Karpas-422 (cell line): ENCODE data around the gene TOM1L1. TPM values are rescaled to one million over a fixed set of nuclear protein-coding genes. Genes with fewer than 3 reads are reported as not detected.

ENCODE experiments used
- DNase-seq: peaks from one replicate; pipeline ENCODE4 v3.0.0-alpha.2; 2015
- H2AFZ ChIP-seq: fragments of 200-600 bp; sonication (generic); 2 replicates; pipeline ENCODE4 v1.6.1; 2014; ENCODE audit warnings: antibody characterized with exemption, low read length, mixed read lengths
- H3K27ac ChIP-seq: fragments of 200-600 bp; sonication (generic); 2 replicates; pipeline ENCODE4 v1.5.1; 2014; ENCODE audit warnings: mild to moderate bottlenecking, low read length, moderate library complexity
- H3K27me3 ChIP-seq: fragments of 200-600 bp; sonication (generic); 2 replicates; pipeline ENCODE4 v1.6.1; 2014; ENCODE audit warnings: low read length, mixed read lengths
- H3K36me3 ChIP-seq: fragments of 200-600 bp; sonication (generic); 2 replicates; pipeline ENCODE4 v1.6.1; 2014; ENCODE audit warnings: low read length, mixed read lengths; ENCODE audit not compliant: insufficient read depth
- H3K4me1 ChIP-seq: fragments of 200-600 bp; sonication (generic); 2 replicates; pipeline ENCODE4 v1.6.1; 2014; ENCODE audit warnings: mild to moderate bottlenecking, low read length, mixed read lengths
- H3K4me2 ChIP-seq: fragments of 200-600 bp; sonication (generic); 2 replicates; pipeline ENCODE4 v1.6.1; 2014; ENCODE audit warnings: low read length, low read depth, mild to moderate bottlenecking; ENCODE audit not compliant: poor library complexity, severe bottlenecking
- H3K4me3 ChIP-seq: fragments of 200-600 bp; sonication (generic); 2 replicates; pipeline ENCODE4 v1.5.1; 2014; ENCODE audit warnings: mild to moderate bottlenecking, antibody characterized with exemption, low read length, mixed read lengths
- H3K79me2 ChIP-seq: fragments of 200-600 bp; sonication (generic); 2 replicates; pipeline ENCODE4 v1.6.1; 2014; ENCODE audit warnings: mild to moderate bottlenecking, low read length, mixed read lengths
- H3K9ac ChIP-seq: fragments of 200-600 bp; sonication (generic); 2 replicates; pipeline ENCODE4 v1.6.0; 2014; ENCODE audit warnings: low read length
- H3K9me2 ChIP-seq: fragments of 200-600 bp; sonication (generic), shearing (Covaris generic); replicated peaks from 2 replicates; pipeline ENCODE4 v1.6.0; 2014; ENCODE audit warnings: mild to moderate bottlenecking, low read length, moderate library complexity; ENCODE audit not compliant: insufficient read depth
- H3K9me3 ChIP-seq: fragments of 300-700, 200-600 bp; sonication (generic); 2 replicates; pipeline ENCODE4 v1.6.1; 2014; ENCODE audit warnings: low read length, mixed read lengths
- H4K20me1 ChIP-seq: fragments of 200-600 bp; sonication (generic); 2 replicates; pipeline ENCODE4 v1.6.1; 2014; ENCODE audit warnings: mild to moderate bottlenecking, antibody characterized with exemption, low read length, low read depth; ENCODE audit not compliant: insufficient read depth
- total RNA-seq: library from RNA; depleted of rRNA; stranded (reverse); fragments of >200 nt; shearing (Covaris generic); gene quantifications from 2 replicates; pipeline ENCODE4 v1.2.3, GENCODE V29; 2014; ENCODE audit warnings: low replicate concordance

TOM1L1 gene
- total RNA-seq, 1 experiment from 2014 or later: not detected

DNA sequence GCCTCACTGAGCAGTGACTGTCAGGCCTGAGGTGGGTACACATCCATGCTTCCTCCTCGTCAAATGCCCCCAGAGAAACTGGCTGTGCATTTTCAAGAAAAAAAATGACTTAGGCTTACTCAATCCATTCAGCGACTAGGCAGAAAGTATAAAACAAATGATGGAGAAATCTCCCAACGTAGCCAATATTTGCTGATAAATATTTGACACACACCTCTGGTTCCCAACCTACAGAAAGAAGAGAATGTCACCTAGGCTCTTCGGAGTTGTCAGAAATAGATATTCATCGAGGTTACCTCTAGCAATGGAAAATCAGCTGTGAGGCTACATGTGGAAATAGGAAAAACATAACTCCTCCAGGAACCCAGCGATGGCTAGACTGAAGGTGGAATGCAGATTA lies 12.4 kb upstream of the TOM1L1 start:
- Histone ChIP-seq H2AFZ (no peak overlapping the region), H3K27me3 (no peaks in the 10 kb centered on the region), H3K9ac (no peak overlapping the region), H3K4me3 (no peak overlapping the region), H3K79me2 (no peaks in the 10 kb centered on the region), H3K9me2 (no peaks in the 10 kb centered on the region), H3K9me3 (no peaks in the 10 kb centered on the region), H4K20me1 (no peaks in the 10 kb centered on the region), H3K27ac (no peak overlapping the region), H3K36me3 (no peaks in the 10 kb centered on the region), H3K4me2 (no peak overlapping the region), H3K4me1 (no peaks in the 10 kb centered on the region)
- no peak for DNase-seq

DNA sequence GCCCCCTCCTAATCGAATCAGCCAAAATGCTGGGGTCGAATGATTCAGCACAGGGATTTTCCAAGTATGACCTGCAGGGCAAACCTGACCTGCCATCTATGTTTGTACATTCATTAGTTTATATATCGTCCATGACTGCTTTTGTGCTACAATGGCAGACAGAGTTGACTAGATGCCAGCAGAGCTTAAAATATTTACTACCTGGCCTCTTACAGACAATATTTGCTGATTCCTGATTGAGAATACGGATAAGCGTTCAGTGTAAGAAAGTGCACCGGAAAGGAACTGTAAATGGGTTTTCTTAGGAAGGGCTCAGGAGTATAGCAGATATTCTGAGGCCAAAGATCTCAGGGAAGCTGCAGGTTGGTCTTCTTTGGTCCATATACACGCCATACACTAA lies 11.7 kb upstream of the TOM1L1 start:
- Histone ChIP-seq H3K9me2 (no peaks in the 10 kb centered on the region), H3K4me2 (no peak overlapping the region), H4K20me1 (no peaks in the 10 kb centered on the region), H3K36me3 (no peaks in the 10 kb centered on the region), H3K9me3 (no peaks in the 10 kb centered on the region), H3K9ac (no peak overlapping the region), H3K4me3 (no peak overlapping the region), H3K27ac (no peak overlapping the region), H3K79me2 (no peaks in the 10 kb centered on the region), H3K4me1 (no peaks in the 10 kb centered on the region), H2AFZ (no peak overlapping the region), H3K27me3 (no peaks in the 10 kb centered on the region)
- DNase-seq: no peak

DNA sequence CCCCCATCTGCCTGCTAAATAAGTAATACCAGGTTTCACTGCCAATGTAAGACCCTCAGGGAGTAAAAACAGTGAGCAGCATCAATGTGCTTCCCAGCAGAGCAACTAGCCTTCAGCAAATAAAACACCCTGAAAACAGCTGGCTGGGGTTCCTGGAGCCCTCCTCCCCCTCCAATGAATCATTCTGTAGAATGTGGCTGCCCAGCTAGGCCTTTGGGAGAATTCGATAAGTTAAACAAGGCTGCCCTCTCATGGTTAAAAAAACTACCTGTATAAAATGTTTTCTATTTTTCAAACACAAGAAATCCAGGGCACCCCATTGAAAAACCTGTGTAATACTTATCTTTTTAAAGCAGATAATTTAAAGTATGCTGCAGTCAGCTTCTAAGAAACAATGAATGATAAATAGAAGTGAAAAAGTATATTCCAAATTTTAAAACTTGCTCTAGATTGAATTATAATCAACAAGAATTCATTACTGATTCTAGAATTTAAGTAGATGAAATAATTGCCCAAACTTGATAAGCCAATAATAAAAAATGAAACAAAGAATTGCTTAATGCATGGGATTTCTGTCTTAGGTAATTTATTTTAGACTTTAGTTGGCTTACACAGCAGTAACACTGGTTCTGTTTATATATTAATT lies 9.4 kb upstream of the TOM1L1 start:
- H3K79me2 ChIP-seq: no peaks in the 10 kb centered on the region
- DNase-seq: peak; percentile 80

DNA sequence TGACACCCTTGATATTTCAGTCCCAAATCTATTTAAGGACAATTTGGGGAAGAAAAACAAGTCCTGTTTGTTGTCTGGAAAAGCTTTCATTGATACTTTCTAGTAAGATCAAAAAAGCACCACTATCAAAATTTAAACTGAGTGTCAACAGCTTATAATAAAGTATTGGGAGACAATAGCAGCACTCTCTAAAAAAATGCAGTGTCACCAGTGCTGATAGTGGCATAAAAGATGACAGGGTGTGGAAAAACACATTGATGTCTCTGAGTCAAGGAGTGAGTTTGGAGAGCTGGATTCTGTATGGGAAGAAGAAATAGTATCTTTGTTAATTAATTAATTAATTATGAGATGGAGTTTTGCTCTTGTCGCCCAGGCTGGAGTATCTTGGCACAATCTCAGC lies 8.3 kb upstream of the TOM1L1 start:
- no peaks in the 10 kb centered on the region for H3K79me2 ChIP-seq
- no peaks in the 10 kb centered on the region for H3K27me3 ChIP-seq
- DNase-seq: no peak

More for the DNA sequence above, 9.4 kb upstream of the TOM1L1 start:
- Histone ChIP-seq H3K9ac (no peak overlapping the region), H3K36me3 (no peaks in the 10 kb centered on the region), H4K20me1 (no peaks in the 10 kb centered on the region), H3K4me1 (no peaks in the 10 kb centered on the region), H3K9me3 (no peaks in the 10 kb centered on the region), H3K9me2 (no peaks in the 10 kb centered on the region), H3K27ac (no peak overlapping the region), H3K4me2 (no peak overlapping the region), H3K27me3 (no peaks in the 10 kb centered on the region), H3K4me3 (no peak overlapping the region), H2AFZ (no peak overlapping the region)

DNA sequence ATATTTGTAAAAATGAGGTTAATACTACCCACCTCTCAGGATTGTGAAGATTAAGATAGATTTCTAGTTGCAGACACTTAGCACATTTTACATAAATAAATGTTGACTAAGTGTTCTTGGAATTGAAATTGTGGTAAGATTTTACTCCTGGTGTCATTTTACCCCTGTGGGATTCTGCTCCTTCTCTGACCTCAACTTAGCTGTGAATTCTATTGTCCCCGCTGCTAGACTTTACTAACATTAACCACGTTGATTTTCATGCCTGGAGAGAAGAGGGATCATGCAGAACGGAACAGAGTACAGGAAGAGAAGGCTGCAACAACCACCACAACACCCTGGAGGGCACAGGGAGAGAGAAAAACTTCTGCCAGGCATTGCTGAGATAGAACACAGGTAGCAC lies 2.1 kb upstream of the TOM1L1 start:
- H3K4me2 ChIP-seq: no peak overlapping the region

More for the DNA sequence above, 8.3 kb upstream of the TOM1L1 start:
- Histone ChIP-seq H2AFZ (no peak overlapping the region), H3K9me2 (no peaks in the 10 kb centered on the region), H3K4me2 (no peak overlapping the region), H3K9me3 (no peaks in the 10 kb centered on the region), H3K9ac (no peak overlapping the region), H3K4me3 (no peak overlapping the region), H3K36me3 (no peaks in the 10 kb centered on the region), H4K20me1 (no peaks in the 10 kb centered on the region), H3K27ac (no peak overlapping the region), H3K4me1 (no peaks in the 10 kb centered on the region)

DNA sequence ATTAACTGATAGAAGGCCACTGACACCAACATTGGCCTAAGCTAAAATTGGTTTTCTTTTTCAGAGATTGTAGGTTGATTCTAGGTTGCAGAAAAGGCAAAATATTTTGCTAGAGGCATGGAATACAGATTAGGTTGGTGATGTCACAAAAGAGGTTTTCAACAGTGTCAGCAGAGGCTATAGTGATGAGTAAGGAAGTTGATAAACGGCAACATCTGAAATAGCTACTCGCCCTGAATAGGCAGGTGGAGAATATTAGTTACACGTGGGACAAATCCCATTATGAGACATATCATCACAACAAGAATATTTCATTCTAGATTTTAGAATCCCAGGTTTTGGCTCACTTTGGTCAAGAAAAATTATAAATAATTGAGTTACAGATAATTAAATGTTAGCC lies 1.5 kb upstream of the TOM1L1 start:
- H3K27ac ChIP-seq: no peak overlapping the region
- no peaks in the 10 kb centered on the region for H3K4me1 ChIP-seq
- H3K9me3 ChIP-seq: no peaks in the 10 kb centered on the region
- H4K20me1 ChIP-seq: no peaks in the 10 kb centered on the region
- no peaks in the 10 kb centered on the region for H3K9me2 ChIP-seq
- no peaks in the 10 kb centered on the region for H3K79me2 ChIP-seq
- no peak overlapping the region for H3K9ac ChIP-seq
- H3K4me2 ChIP-seq: no peak overlapping the region
- H3K4me3 ChIP-seq: no peak overlapping the region
- DNase-seq: no peak
- H3K27me3 ChIP-seq: no peaks in the 10 kb centered on the region
- no peaks in the 10 kb centered on the region for H3K36me3 ChIP-seq
- no peak overlapping the region for H2AFZ ChIP-seq

More for the DNA sequence above, 2.1 kb upstream of the TOM1L1 start:
- Histone ChIP-seq H3K4me3 (no peak overlapping the region), H3K27me3 (no peaks in the 10 kb centered on the region), H3K27ac (no peak overlapping the region), H3K79me2 (no peaks in the 10 kb centered on the region), H3K4me1 (no peaks in the 10 kb centered on the region), H3K36me3 (no peaks in the 10 kb centered on the region), H3K9ac (no peak overlapping the region), H2AFZ (no peak overlapping the region), H4K20me1 (no peaks in the 10 kb centered on the region), H3K9me3 (no peaks in the 10 kb centered on the region), H3K9me2 (no peaks in the 10 kb centered on the region)
- DNase-seq: no peak

DNA sequence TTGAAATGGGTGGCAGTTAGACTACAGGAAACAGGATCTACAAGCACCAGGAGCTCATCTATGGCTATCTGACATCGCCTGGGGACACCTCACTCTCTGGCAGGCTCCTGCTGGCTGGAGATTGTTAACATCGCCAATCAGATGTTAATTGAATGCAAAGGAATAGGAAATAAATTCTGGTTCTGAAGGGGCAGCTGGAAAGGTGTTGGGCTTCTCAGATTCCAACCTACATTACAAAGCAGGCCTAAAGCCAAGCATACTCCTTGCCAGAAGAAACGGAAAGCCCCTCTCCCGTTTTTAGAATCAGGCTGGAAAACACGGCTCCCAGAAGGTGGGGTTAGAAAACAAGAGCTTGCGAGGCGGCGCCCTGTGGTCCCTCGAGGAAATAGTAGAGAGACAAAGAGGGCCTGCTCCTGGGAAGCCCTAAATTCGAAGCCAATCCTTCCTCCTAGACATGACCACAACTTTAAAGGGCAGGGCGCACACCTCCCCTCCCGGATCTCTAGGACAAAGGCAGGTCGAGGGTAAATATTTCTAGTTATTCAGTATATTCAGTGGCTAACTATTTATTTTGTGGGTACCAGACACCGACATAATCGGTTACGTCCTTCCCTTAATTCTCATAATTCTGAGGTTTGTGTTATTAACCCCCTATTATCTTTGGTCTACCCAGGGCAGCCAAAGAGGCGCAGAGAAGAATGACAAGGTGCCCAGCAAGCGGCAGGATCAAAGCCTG lies 763 bp upstream of the TOM1L1 start:
- Histone ChIP-seq H3K4me1 (no peaks in the 10 kb centered on the region), H3K9me3 (no peaks in the 10 kb centered on the region), H3K4me2 (no peak overlapping the region), H3K9me2 (no peaks in the 10 kb centered on the region), H3K4me3 (no peak overlapping the region), H3K9ac (no peak overlapping the region), H3K36me3 (no peaks in the 10 kb centered on the region), H3K27me3 (no peaks in the 10 kb centered on the region), H3K79me2 (no peaks in the 10 kb centered on the region), H4K20me1 (no peaks in the 10 kb centered on the region), H3K27ac (no peak overlapping the region), H2AFZ (no peak overlapping the region)
- DNase-seq: no peak

DNA sequence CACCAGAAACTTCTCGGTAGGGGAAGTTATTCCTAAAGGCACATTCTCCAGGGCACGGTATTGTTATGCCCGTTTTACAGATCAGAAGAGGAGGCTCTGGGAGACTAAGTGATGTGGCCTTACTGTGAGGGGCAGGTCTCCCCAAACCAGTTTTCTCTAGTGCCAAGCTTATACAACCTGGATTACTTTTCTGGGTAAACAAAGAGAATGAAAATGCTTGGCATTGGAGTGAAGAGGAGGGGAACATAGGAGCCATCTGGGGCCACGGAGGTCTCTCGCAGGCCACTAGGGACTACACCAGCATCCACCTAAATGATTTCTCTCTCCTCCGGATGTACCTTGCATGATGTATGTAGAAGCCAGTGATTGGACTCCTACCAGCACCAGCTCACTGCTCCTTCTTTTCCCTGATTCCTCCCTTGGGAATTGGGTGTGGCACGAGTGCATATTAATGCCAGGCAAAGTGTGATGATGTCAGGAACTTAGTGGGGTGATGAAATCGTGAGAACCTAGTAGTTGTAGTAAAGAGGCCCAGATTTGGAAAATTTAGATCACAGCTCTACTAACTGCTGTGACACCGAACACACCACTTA lies 674 bp downstream of the TOM1L1 start:
- no peaks in the 10 kb centered on the region for H3K9me3 ChIP-seq
- H3K27ac ChIP-seq: no peak overlapping the region
- no peak overlapping the region for H3K4me3 ChIP-seq
- no peaks in the 10 kb centered on the region for H3K9me2 ChIP-seq
- no peaks in the 10 kb centered on the region for H3K27me3 ChIP-seq
- no peak for DNase-seq
- no peak overlapping the region for H3K4me2 ChIP-seq
- no peak overlapping the region for H2AFZ ChIP-seq
- H3K4me1 ChIP-seq: no peaks in the 10 kb centered on the region
- H3K79me2 ChIP-seq: no peaks in the 10 kb centered on the region
- H4K20me1 ChIP-seq: no peaks in the 10 kb centered on the region
- H3K36me3 ChIP-seq: no peaks in the 10 kb centered on the region
- no peak overlapping the region for H3K9ac ChIP-seq
